ENCODE results near the gene ASB18.
"Not testable (repeated sequence)": the region's sequence is repeated elsewhere in the genome, so short reads cannot be mapped to it uniquely, and the experiment has no call there.

Gene ASB18

GRCh38 chr2:236282406-236282805, 18.2 kb upstream of the ASB18 start:
- no peak for DNase-seq

GRCh38 chr2:236281423-236281822, 17.2 kb upstream of the ASB18 start:
- DNase-seq = no peak

DNA sequence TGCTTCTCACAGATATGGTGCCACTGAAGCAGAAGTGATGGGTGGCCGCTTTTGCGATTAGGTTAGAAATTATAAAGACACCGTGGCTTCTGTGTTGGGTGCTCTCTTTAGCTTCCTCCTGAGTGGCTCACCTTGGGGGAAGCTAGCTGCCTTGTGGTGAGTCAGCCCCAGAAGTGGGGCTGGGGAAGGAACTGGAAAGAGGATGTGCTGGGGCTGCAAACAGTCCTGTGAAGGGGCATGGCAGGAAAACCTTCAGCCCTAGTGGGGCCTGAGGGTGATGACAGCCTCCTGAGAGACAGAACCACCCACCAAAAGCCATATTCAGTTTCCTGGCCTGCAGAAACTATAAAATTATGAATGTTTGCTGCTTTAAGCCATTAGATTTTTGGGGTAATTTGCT, 8.9 kb upstream of the ASB18 start:
- no peak for DNase-seq

GRCh38 chr2:236271851-236272250, 7.6 kb upstream of the ASB18 start:
- no peak for DNase-seq

GRCh38 chr2:236269876-236270275, 5.7 kb upstream of the ASB18 start:
- DNase-seq = not testable (repeated sequence)

DNA sequence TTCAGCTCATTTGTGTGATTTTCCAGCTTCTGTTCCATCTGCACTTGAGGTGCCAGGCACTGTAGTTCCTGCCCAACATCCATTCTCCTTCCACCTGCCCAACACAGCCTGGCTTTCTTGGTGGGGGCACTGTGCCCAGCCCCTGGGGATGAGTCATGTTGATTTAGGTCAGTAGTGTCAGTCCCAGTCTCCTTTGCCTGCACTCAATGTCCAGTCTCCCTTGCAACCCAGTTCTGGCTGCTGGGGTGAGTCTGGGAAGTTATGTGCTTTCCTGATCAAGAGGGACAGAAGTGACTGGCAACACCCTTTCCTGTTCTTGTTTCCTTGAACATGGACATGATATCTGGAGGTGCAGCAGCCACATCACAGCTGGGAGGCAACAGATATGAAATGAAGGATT, 1.5 kb upstream of the ASB18 start:
- no peak for DNase-seq

DNA sequence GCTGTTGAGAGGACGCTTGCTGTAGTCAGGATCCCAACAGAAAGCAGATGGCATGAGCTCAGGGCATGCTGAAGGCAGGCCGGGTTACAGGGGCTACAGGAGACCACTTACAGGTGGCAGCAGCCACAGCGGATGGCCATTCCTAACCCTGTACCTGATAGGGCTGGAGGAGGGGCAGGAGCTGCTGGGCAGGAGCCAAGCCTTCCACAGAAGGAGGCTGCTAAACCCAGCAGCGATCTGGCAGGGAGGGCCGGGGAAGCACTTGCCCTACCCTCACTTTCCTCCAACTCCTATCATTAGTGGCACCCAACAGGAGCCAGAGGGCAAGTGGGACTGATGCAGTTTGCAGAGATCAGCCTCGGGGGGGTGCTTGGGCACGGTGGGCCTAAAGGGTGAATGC, 2.0 kb downstream of the ASB18 start:
- DNase-seq = no peak

GRCh38 chr2:236261452-236261851, 2.8 kb downstream of the ASB18 start:
- DNase-seq = no peak

- no peak for DNase-seq
Measured at GRCh38 chr2:236259371-236259770, 4.8 kb downstream of the ASB18 start.

- DNase-seq = no peak
Measured at GRCh38 chr2:236257575-236257974, 6.6 kb downstream of the ASB18 start.

DNA sequence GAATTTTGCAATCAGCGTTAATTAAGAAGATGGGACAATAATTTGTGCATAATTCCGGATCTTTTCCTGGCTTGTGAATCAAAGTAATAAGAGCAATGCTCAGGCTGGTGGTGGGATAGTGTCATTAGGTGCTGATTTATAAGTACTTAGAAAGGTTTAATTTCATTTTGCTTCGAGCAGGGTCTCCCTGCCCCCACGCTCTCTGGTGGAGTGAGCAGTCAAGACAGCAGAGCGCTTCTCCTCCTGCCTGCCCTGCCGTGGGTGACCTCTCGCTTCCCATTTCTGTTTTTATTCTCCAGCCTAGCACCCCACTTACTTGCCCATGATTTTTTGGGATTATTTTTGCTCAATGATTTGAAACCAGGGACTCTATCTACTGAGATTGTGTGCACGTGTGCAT, 7.1 kb downstream of the ASB18 start:
- DNase-seq = no peak

GRCh38 chr2:236256366-236256985, 7.7 kb downstream of the ASB18 start:
- no peak for DNase-seq

- no peak for DNase-seq
Measured at GRCh38 chr2:236254674-236255073, 9.5 kb downstream of the ASB18 start.

GRCh38 chr2:236254001-236254400, 10.2 kb downstream of the ASB18 start:
- no peak for DNase-seq

GRCh38 chr2:236252602-236253001, 11.6 kb downstream of the ASB18 start:
- no peak for DNase-seq

- DNase-seq = no peak
Measured at GRCh38 chr2:236250909-236251579, 13.2 kb downstream of the ASB18 start.

- no peak for DNase-seq
Measured at GRCh38 chr2:236250286-236250685, 13.9 kb downstream of the ASB18 start.

DNA sequence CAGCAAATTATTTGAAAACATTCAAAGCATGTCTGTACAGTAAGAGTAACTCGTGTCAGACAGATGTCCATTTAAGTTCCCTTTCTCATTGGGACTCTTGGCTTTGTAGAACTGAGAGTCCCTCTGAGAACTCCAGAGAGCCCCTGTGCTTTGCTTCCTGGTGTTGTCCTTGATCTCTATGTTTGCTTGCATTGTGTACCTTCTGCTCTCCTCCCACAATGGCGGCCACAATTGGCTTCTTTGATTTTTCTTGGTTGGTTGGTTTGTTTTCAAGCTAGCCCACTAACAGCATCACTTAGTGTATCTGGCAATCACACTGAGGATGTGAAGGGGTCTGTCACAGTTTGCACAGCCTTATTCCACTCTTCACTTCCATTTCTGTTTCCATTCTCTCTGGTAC, 15.1 kb downstream of the ASB18 start:
- no peak for DNase-seq

GRCh38 chr2:236246711-236247246, 17.4 kb downstream of the ASB18 start:
- no peak for DNase-seq

GRCh38 chr2:236244256-236244655, 19.9 kb downstream of the ASB18 start:
- no peak for DNase-seq

DNA sequence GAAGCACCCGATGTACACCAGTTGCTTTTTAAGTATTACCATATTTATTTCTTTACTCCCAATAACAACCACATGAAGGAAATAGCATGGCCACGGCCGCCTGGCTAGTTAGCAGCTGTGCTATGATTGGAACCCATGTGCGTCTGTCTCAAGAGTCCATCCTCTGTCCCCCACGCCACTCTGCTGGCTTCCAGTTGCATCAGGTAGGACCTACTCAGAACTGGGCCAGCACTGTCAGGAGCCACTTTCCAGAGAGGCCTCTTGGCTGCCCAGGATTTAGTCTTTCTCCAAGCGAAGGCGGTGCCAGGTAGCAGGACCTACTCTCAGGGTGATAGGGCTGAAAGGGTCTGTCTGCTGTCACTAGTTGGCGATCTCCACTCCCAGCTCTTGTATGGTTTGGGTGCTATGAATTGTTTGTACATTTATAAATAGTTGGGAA, 22.1 kb downstream of the ASB18 start:
- no peak for DNase-seq

DNA sequence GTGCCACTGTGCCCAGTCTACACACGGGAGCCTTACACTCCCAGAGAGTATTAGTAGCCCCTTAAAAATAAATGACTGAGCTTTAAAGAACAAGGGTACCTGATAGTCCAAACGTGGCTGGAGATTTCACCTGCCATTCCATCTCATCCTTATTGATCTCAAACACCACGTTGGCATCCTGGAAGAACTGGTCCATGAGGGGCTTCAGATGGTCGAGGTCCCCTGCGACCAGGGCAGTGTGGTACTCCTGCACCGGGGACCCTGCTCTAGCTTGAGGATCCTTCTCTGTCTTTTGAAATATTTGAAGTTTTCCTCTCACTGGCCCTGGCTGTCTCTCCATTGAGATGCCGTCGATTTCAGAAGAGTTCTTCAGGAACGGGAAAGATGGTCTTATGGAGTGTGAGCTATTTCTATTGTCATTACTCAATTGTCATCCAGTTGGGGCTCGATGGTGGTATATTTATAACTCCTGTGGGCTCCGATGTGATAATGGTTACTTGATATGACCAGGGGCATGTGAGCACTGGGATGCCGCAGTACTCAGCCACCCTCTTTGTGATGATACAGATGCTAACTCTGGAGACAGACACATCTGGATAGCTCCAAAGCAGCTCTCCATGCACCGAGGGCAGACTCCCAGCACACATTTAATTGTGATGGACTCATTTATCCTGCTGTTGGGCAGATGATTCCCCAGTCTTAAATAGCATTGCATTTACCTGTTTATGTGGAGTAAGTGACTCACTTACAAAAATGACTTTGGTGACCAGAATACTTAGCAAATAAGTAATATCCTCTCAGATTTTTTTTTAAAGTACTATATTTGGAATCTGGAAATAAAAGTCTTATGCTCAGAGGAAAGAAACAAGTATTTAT, 22.8 kb downstream of the ASB18 start:
- no peak for DNase-seq

DNA sequence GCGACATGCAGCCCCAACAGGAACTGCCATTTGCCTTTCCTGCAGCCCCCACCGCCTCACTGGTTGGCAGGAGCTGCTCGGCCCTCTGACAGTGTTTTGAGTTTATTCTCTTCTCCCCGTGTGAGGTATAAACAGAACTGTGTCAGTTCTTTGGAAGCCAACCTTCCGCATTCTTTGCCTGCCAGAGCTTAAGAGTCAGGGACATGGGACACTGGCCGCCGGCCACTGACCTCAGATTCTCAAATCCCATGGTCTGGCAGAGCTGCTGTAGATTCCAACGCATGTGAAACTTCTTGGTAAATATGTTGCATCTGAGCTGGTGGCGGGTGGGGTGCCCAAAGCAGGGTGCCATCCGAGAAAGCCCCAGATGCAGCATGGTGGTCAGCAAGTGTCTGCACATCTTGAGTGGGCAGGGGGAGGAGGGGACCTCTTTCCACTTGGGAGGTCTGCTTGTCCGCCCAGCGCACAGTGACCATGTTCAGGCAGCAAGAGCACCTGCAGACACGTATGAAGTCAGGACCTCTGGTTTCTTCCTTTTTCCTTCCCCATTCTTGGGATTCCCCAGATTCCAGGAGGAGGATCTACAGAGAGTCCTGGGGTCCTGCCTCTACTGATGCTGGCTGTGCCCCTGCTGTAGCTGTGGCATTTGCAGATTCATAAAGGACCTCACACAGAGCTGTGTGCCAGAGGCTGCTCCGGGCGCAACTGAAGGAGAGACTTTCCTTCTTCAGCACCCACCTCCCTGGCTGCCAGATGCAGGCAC, 23.8 kb downstream of the ASB18 start:
- DNase-seq = no peak

All from NK-92 treated with Interleukin-12 subunit alpha and Interleukin-12 subunit beta, amount 100 ng/mL, for 24 hours (cell line).